Hematopoietic multipotent progenitor cell treated with erythropoietin and hydrocortisone succinate and interleukin-3 and kit ligand, for 8 days (in vitro differentiated cells): ENCODE data around the gene LATS2.

Experiments used
- DNase-seq: peaks from one replicate; pipeline ENCODE4 v3.0.0-alpha.2; 2015

LATS2 gene

DNA sequence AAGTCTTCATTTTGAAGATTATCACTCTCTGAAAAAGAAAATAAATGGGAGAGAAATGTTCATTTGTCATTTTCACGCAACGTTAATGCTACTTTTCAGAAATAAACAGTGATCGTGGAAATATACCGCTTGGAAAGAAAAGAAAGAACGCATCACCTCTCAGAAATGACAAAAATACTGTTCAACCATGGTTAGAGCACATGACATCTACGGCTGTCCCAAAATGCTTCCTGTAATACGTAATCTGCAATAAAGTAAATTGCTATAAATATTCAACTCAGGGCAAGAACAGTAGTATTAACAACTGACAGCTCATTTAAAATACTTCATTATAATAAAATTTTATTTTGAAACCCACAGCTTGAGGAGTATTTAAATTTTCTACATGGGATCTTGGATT is 15.2 kb downstream of the LATS2 start:
- DNase-seq = no peak

DNA sequence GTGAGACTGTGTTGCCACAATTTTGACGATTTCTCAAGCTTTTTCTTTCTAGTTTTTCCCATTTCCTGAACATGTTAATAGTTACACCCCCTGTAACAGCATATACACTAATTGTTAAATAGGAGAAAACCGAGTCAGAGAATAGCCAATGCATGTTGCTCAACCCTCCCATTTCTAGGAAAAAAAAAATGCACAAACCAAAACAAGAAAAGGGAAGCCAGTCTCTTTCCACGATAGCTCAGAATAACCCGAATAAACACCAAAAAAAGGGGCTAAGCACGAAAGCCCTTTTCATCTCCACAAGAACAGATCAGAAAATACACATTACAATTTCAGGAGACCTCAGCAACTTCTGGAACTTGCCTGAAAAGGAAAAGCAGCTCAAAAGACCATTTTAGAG is 16.3 kb downstream of the LATS2 start:
- DNase-seq = no peak

DNA sequence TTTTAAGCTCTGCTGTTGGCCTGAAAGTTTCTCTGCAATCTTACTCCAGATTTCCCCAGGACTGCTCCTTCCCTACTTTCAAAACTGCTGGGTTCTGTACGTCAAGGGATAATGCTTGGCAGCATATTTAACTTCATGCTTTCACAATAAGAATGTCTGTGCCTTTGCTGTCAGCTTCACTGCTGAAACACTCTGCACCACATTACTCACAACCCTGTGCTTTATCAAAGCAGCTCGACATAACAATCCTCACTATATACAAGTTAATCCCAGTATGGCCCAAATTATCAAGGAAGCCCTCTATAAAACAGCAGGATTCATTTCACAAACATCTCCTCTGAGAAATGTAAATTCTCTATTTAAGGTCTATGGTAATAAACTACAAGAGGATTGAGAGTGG is 17.5 kb downstream of the LATS2 start:
- DNase-seq = no peak

DNA sequence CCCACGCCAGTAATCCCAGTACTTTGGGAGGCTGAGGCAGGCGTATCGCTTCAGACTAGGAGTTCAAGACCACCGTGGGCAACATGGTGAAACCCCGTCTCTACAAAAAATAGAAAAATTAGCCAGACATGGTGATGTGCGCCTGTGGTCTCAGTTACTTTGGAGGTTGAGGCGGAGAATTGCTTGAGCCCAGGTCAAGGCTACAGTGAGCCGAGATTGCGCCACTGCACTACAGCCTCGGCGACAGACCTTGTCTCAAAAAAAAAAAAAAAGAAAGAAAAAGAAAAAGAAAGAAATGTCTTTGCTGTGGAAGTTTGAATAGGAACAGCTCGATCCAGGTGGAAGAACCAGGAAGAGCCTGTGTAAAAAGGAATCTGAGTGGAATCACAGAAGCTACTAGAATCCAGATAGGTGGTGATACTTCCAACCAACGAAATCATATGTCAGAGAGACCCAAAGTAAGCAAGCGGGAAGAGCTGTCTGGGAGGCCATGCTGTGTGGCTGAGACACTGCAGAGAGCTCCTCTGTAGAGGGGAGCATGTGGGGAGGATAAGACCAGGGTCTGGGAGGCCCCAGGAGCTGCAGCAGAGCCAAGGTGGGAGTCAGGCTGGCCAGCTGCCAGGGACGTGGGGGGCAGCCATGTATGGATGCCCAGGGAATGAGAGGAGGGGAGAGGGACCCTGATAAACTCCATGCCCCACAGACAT is 21.1 kb downstream of the LATS2 start:
- no peak for DNase-seq

DNA sequence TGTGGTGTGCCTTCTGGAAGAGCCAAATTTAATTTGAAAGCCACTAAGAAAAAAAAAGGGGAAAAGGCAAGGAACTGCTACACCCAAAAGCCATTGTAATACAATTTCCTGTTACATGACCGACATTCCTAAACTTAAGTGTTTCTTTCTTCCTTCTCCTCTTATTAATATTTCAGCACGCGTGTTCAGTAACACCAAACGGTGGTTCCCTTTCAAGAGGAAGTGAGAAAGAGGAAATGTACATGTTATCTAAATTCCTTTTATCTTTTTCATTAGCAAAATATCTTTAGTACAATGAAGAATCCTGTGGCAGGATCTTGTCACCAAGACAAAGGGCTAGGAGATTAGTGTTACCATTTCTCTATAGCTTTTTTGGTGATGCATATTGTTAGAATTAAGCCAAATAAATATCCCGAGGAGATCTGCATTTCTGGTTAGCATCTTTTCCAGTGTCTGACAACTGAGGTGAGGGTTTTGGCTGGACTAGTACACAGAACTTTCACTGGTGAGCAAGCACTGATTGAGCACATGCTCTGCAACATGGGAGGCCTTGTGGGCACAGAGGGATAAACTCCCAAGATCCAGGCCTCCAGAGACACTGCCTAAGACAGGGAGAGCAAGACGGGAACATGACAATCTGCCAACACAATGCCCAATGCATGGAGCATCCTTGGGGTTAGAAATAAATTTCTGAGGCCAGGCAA is 22.1 kb downstream of the LATS2 start:
- DNase-seq = no peak

DNA sequence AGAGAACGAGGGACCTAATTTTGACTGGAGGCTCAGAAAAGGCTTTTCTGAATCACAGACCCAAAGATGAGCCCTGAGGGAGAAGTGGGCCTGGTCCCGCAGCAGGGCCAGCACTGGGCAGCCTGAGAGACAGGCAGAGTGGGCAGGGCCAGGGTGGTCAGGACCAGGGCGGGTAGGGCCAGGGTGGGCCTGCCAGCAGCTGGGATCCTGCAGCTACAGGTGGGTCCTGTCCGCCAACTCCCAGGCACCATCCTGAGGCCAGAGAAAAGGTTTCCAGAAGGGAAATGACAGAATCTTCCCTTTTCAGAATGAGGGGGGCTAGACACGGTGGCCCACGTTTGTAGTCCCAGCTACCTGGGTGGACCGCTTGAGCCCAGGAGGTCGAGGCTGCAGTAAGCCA is 23.7 kb downstream of the LATS2 start:
- DNase-seq = no peak

DNA sequence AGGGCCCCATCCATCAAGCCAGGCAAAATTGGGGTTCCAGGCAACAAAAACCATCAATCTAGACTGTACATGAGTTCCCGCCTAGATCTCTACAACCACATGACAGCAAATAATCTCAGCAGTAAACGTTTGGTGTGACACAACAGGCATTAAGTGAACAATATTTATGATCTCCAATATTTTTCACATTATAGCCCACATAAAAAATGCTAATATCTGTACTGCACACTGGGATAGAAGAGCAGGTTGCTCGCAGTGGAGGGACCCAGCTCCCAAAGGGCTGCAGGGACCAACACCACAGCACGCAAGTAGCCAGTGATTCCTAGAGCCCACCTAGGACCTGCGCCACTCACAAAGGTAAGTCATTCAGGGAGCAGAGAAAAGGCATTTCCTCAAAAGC is 25.9 kb downstream of the LATS2 start:
- no peak for DNase-seq

DNA sequence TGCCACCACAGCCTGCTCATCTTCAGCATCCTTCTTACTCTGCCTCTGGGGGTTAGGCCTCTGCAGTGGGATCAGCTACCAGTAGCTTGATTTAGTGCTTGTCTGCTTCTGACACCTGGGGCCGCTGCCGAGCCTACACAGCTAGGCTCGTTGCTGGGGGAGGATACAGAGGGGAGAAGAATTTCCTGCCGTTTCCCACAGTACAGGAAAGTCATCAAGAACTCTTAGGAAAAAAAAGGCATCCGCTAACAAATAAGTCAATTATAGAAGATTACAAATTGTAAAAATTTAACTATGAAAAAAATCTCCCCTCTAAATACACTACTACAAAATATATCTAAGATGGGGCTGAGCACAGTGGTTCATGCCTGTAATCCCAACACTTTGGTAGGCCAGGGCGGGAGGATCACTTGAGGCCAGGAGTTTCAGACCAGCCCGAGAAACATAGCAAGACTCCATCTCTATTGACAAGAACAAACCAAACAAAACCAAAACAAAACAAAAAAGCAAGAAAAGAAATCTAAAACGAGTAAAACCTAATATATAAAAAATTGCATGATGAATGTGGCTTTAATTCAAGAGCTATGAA is 26.7 kb downstream of the LATS2 start:
- DNase-seq = peak; percentile 27

DNA sequence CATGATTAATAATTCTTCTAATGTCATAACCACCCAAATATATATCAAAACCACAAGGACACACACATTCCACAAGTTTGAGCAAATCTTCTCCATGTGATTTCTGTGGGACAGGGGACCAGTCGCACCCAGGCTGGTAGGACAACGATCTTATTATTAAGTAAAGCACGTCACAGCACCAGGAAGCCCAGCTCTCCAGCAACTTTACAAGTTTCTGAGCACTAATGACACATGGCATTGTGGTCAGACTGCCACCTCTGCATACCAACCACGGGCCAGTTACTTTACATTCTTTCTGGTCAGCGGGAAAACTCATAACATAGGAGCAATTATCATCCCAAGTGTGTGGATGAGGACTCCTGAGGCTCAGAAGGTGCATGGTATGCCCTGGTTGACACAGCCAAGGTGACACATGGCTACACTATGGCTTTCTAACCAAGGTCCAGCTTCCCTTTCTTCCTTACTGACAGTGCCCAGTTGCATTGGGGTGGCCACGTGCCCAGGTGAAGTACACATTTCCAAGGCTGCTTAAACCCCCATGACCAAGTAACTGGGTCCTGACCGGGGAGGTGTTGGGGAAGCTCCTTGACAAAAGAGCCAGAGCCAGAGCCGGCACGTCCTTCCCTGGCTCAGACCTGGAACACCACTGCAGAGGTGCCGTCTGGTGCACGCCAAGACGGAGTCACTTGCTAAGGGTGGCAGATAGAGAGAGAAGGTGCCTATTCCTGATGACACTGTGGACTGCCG is 27.4 kb downstream of the LATS2 start:
- no peak for DNase-seq

DNA sequence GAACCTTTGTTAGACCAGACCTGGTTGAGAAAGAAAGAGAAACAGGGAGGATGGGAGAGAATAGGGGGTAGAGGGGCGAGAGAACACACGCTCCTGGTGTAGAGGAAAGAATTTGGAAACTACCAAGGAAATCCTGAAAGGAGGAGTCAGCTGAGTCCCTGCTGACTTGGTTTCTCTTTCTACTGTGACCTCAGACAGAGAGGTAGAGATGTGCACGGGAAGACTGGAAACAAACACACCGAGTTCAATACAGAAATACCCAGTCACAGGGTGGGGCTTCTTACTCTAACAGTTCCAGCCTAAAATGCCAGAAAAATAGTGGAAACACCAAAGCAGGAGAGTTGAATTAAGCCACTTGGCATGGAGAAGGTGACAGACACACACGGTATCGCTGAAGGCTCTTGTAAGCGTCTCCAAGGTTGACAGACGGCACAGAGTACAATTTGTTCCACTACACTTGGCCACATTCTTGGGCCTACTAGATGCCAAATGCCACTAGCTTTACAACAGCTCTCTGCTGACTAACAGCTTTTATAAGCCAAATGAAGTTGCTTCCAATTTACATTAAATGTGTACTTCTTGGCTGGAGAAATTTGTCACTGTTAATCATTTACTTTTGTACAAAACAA is 28.1 kb downstream of the LATS2 start:
- DNase-seq = no peak

DNA sequence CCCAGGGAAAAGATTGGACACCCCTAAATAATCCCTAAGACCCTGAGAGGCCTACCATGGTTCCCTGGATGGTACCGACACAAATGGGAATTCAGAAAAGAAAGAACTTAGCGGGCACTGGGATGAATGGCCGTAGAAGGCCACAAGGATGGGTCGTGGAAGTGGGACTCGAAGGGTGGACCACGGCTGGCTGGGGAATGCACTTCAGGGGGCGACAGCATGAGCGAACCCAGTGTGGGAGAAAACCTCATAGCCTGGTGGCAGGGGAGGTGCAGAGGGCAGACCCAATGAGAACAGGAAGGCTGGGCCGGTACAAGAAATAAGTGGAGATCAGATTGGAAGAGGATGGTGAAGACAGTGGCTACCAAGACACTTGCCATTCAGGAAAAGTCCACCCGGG is 28.7 kb downstream of the LATS2 start:
- no peak for DNase-seq

DNA sequence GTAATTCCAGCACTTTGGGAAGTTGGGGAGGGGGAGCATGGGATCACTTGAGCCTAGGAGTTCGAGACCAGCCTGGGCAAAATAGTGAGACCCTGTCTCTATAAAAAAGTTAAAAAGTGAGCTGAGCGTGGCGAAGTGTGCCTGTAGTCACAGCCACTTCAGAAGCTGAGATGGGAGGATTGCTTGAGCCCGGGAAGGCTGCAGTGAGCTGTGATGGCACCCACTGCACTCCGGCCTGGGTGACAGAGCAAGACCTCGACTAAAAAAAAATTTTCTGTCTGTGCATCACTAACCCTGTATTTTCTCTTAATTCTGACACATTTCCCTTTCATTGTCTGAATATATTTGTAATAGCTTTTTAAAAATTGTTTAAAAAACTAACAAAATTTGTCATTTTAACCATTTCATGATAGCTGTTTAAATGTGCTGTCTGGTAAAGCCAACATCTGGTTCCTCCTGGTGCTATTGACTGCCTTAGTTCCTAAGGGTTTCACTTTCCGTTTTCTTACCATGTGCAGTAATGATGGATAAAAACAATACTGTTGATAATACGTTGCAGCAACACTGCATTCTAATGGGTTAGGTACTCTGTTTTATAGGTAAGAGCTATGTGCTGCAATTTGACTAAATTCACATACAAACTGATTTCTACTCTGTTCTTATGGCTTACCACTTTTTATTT is 29.7 kb downstream of the LATS2 start:
- no peak for DNase-seq

DNA sequence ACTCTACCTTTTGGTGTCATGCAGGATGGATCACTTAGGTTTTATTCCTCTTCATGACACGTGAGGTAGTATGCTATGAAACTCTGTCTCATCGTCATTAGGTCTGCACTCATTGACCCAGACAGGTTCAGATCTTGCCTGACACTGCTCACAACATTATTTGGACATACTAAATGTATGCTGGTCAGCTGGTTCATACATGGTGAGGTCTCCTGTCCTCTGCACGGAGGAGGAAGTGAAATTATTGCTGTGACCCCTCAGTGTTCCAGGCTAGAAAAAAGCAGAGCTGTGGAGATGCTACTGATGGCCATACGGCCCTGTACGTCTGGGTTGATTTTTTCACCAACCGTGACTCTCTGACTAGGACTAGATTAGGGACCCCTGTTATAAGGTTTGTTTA is 35.8 kb downstream of the LATS2 start:
- DNase-seq = no peak

DNA sequence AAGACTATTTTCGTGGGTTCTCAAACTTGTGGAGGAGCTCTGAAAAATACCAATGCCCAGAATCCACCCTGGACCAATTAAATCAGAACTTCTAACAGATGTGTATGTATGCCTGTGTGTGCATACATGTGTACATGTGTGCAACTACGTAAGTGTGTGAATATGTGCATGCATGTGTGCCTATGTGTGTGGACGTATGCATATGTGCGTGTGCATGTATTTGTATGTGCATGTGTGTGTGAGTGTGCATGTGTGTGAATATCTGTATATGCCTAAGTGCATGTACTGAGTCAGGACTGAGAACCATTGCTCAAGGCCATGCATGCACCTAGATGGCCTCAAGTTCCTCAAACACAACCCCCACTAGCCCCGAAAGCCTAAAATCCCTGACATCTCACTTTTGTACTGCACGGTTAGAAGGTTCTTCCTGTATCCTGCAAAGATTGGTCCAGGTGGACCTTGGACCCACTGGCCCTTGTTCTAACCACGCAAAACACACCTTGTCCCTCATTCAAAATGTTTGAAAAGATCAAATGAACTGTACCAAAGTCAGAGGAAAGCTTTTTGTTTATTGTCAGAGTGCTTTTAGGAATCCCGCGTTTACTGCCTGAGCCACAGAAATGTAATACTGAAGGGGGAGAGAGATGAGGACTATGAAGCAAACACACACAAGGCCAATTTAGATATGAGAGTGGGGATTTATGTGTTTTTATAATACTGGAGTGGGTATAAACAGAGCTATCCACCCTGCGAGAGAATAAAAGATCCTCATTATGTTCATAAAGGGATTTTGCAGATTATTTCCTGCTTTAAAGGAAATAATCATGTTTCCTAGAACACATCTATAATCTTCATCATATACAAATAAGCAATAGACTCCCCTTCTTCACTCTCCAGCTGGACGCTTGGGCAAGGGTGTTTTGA is 39.1 kb downstream of the LATS2 start:
- DNase-seq = no peak

DNA sequence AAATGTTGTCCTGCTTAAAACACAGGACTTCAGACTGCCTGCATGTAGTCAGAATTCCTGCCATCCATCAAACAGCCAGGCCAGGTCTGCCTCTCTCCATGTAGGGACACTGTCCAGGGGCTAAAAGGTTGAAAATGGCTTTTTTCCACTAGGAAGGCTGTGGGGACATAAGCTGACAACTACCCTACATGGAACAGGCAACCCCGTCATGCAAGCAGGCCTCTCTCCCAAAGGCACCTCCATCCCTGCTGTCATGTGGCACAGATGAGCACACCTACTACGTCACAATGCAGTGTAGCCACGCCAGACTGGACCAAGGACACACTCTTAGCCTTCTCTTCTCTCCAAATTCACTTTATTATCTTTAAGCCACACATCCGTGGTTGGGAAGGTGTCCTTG is 40.8 kb downstream of the LATS2 start:
- DNase-seq = no peak

DNA sequence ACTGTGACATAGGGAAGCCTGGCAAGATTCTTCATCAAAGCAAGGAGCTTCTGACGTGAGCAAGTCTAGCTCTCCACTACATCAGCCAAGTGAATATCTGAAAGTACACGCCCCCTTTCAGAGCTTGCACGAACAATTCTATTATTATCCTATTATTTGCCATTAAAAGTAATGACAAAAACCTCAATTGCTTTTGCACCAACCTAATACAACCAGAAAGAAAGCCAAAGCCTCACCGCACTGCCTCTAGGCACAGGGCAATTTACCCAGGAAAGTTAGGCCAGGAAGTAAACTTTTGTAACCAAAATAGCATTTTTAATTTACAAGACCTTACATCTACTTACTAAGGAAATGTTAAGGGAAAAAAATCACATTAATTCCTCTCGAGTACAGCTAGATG is 41.2 kb downstream of the LATS2 start:
- no peak for DNase-seq

DNA sequence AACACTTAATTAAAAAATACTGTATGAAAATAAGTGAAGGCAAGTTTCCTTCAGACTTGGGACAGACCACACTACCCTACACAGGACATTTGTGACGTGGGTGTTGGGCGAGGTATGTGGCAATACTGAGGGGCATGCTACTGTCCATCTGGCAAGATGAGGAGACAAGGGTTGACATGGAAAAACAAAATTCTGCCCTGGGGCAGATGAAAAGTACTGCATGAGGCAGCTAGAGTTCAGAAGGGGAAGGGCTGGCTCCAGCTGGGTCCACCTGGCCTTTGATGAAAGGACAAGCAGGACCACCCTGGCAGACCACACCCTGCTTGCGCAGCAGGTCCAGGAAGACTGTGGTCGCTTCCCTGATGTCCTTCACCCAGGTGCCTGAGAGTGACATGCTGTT is 43.2 kb downstream of the LATS2 start:
- DNase-seq = no peak

DNA sequence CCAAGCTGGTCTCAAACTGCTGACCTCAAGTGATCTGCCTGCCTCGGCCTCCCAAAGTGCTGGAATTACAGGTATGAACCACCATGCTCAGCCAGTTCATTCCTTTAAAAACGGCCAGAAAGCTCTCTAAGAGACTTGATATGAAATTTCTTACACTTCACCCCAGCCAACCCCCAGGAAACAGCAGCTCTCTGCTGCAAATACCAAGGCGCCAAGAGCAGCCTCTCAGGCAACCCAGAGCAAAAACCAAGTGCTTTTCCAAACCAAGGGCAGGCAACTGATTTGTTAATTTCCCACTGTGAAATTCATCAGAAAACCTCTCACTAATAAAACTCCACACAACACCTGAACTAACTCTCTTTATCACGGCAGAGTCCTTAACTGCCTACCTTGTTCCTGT is 44.9 kb downstream of the LATS2 start:
- DNase-seq = no peak

DNA sequence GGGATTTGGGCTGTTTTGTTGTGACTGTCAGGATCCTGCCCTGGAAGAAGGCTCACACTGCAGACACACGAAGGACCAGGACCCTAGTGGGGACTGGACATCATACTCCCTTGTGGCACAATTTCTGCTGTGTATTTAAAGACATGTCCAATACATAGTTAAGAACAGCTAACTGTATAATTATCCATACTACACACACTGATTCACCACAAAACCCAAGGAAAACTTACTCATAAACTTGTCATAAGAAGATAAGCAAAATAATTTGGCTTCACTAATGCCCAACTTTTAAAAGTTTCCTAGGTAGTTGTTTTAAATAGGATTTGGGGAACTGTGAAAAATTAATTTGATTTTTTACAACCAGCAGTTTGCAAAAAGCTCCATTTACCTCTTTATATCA is 46.1 kb downstream of the LATS2 start:
- no peak for DNase-seq

DNA sequence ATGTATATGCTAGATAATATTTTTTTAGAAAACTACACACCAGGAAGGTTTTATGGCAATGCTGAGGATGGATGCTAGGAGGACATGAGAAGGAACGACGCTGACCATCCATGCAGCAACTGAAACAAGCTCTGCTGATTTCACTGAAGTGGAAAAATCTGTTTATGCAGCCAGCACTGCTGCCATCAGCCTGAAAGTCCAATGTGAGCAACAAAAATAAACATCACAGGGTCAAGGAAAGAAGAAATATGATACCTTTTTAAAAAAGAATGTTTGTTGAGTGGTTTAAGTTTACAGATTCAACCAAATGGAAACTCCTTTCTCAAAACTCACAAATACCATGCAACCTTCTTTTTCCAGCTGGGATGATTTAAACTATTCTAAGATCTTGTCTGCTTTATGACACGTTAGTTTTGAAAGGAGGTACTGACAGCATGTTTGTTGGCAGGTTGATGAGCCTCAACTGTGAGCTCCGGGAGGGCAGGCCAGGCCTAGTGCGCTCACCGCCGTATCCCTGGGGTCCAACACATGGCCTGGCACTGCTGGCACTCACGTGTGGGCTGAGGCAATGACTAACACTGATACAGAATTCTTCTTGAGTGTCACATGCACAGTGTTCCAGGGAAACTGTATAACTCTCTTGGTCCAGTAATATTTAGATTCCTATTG is 46.8 kb downstream of the LATS2 start:
- no peak for DNase-seq

DNA sequence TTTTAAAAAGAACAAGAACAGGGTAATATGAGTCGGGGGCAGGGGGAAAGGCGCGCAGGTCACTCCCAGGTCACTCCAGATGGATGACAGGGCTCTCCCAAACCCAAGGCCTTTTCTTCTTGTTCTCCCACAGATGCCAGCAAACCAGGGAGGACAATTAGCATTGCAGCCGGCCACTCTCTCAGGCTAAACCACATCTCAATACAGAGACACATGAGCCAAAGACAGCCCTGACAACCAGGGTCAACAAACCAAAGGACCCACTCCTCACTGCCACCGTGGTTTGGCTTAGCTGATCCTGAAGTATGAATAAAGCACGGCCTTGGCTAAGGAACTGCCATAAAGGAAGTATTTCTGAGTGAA is 47.3 kb downstream of the LATS2 start:
- DNase-seq = no peak
